ENCODE measurements around the gene ZNF367.

DNA sequence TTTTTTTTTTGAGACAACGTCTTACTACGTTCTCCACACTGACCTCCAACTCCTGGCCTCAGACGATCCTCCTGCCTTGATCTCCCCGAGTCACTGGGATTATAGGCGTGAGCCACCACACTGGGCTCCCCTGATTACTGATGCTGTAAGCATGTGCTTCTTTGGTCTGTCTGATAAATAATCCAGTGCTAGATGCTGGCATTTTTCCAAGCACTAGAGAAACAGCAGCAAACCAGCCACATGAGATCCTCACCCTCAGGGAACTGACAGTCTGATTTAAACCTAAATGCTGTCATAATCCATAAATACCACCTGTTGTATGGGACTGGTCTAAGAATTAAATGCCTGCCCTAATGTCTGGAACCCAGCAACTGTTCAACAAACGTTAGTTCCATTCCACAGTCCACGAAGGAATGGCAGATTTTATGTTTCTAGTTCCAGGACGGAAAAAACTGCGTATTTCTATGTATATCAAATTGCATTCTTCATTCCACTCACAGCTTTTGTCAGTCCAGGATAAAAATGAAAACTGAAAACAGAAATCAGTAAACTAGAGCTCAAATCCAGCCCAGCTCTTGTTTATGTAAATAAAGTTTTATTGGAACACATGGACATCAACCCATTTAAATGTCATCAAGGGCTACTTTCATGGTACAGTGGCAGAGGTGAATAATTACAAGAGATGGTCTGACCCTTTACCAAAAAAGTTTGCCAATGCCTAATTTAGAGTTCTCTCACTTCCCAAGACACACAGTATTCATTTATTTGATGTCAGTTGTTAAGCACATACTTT lies 54.8 kb downstream of the ZNF367 start:
- no peak for TF ChIP-seq POLR2AphosphoS5 (IDR thresholded peaks at IDR 0.05; ENCODE audit: borderline replicate concordance, low read depth, low read length)
- TF ChIP-seq EZH2 (IDR thresholded peaks at IDR 0.05), result no peak
